HEK293 (cell line): Measurements from ENCODE around the gene ITGB6.

ENCODE experiments used
- CTCF ChIA-PET: fragments of 350-600 bp; formaldehyde crosslinking; extraction: SDS; loops from one replicate; lab custom pipeline; 2021; ENCODE audit warnings: antibody characterized with exemption; lab: Yijun Ruan, JAX
- POLR2A ChIA-PET: fragments of 300-600 bp; formaldehyde crosslinking; extraction: SDS; loops from one replicate; lab custom pipeline; 2020; ENCODE audit warnings: antibody characterized with exemption, inconsistent platforms; lab: Yijun Ruan, JAX
- H3K27ac ChIP-seq: fragments of 200-500 bp; sonication (Bioruptor generic); 2 replicates; pipeline ENCODE4 v1.5.1; 2014; ENCODE audit warnings: low read depth, low read length, control low read depth, inconsistent platforms; ENCODE audit errors: extremely low read depth
- H3K36me3 ChIP-seq, 2 experiments: fragments of 200-500 bp in 1 of 2; sonication (Bioruptor generic) in 1 of 2; 1 replicate in 1 of 2; 2 replicates in 1 of 2; pipeline ENCODE4 v1.5.1; 2014 to 2017; ENCODE audit warnings: inconsistent platforms in 2 of 2, low read length in 2 of 2; ENCODE audit not compliant: control insufficient read depth in 2 of 2, insufficient read depth in 1 of 2
- H3K4me1 ChIP-seq: fragments of 200-500 bp; sonication (Bioruptor generic); 2 replicates; pipeline ENCODE4 v1.5.1; 2014; ENCODE audit warnings: mild to moderate bottlenecking, low read length, inconsistent platforms; ENCODE audit not compliant: control insufficient read depth, insufficient read depth
- H3K4me3 ChIP-seq: 2 replicates; pipeline ENCODE4 v1.5.1; 2011; ENCODE audit warnings: low read depth, mild to moderate bottlenecking, control low read depth, low read length, moderate library complexity
- H3K9me3 ChIP-seq: fragments of 200-500 bp; sonication (Bioruptor generic); 2 replicates; pipeline ENCODE4 v1.5.1; 2014; ENCODE audit warnings: low read depth, low read length, inconsistent platforms; ENCODE audit not compliant: control insufficient read depth, insufficient read depth
- EGR2 ChIP-seq: fragments of 450-650 bp; formaldehyde crosslinking; IDR thresholded peaks from 2 replicates; pipeline ENCODE4 v1.5.1; 2016; ENCODE audit warnings: low read depth, missing biosample characterization, missing genetic modification characterization
- GLI2 ChIP-seq: fragments of 450-650 bp; formaldehyde crosslinking; IDR thresholded peaks from 2 replicates; pipeline ENCODE4; 2017; ENCODE audit warnings: missing biosample characterization, missing genetic modification characterization, low read depth, borderline replicate concordance
- GLI4 ChIP-seq: fragments of 450-650 bp; formaldehyde crosslinking; IDR thresholded peaks from 2 replicates; pipeline ENCODE4 v1.5.1; 2016; ENCODE audit warnings: missing biosample characterization, missing genetic modification characterization
- KLF17 ChIP-seq: fragments of 450-650 bp; formaldehyde crosslinking; IDR thresholded peaks from 2 replicates; pipeline ENCODE4 v1.5.1; 2016; ENCODE audit warnings: missing biosample characterization, missing genetic modification characterization
- OVOL3 ChIP-seq: fragments of 450-650 bp; formaldehyde crosslinking; IDR thresholded peaks from 2 replicates; pipeline ENCODE4 v1.5.1; 2016; ENCODE audit warnings: missing biosample characterization, missing genetic modification characterization
- SETDB1 ChIP-seq: IDR thresholded peaks from one replicate; pipeline ENCODE4 v1.6.1; 2017; ENCODE audit warnings: mild to moderate bottlenecking, low read length, moderate library complexity, mixed read lengths; ENCODE audit not compliant: insufficient read length
- TCF7L2 ChIP-seq: IDR thresholded peaks from 2 replicates; pipeline ENCODE4 v1.6.1; 2011; ENCODE audit warnings: low read depth, mild to moderate bottlenecking, inconsistent platforms, low read length, moderate library complexity, borderline replicate concordance
- TRIM28 ChIP-seq: IDR thresholded peaks from 2 replicates; pipeline ENCODE4 v1.6.1; 2011; ENCODE audit warnings: low read length, control low read depth, borderline replicate concordance
- ZBTB11 ChIP-seq: fragments of 450-650 bp; formaldehyde crosslinking; conservative IDR thresholded peaks from 2 replicates; pipeline ENCODE4 v1.5.1; 2016; ENCODE audit warnings: low read depth, missing biosample characterization, missing genetic modification characterization
- ZNF121 ChIP-seq: fragments of 450-650 bp; formaldehyde crosslinking; IDR thresholded peaks from 2 replicates; pipeline ENCODE4 v1.5.1; 2016; ENCODE audit warnings: missing biosample characterization, missing genetic modification characterization
- ZNF157 ChIP-seq: fragments of 450-650 bp; formaldehyde crosslinking; IDR thresholded peaks from 2 replicates; pipeline ENCODE4 v1.5.1; 2016; ENCODE audit warnings: missing biosample characterization, missing genetic modification characterization
- ZNF202 ChIP-seq: fragments of 450-650 bp; formaldehyde crosslinking; IDR thresholded peaks from 2 replicates; pipeline ENCODE4 v1.5.1; 2016; ENCODE audit warnings: missing biosample characterization, missing genetic modification characterization, borderline replicate concordance
- ZNF26 ChIP-seq: fragments of 450-650 bp; formaldehyde crosslinking; IDR thresholded peaks from 2 replicates; pipeline ENCODE4 v1.5.1; 2016; ENCODE audit warnings: missing biosample characterization, missing genetic modification characterization
- ZNF280D ChIP-seq: fragments of 450-650 bp; formaldehyde crosslinking; IDR thresholded peaks from 2 replicates; pipeline ENCODE4 v1.5.1; 2016; ENCODE audit warnings: missing biosample characterization, missing genetic modification characterization
- ZNF335 ChIP-seq: fragments of 450-650 bp; formaldehyde crosslinking; conservative IDR thresholded peaks from 2 replicates; pipeline ENCODE4 v1.5.1; 2016; ENCODE audit warnings: missing biosample characterization, missing genetic modification characterization
- ZNF48 ChIP-seq: fragments of 450-650 bp; formaldehyde crosslinking; IDR thresholded peaks from 2 replicates; pipeline ENCODE4 v1.5.1; 2016; ENCODE audit warnings: missing biosample characterization, missing genetic modification characterization
- ZNF510 ChIP-seq: fragments of 450-650 bp; formaldehyde crosslinking; IDR thresholded peaks from 2 replicates; pipeline ENCODE4 v1.5.1; 2018; ENCODE audit warnings: mild to moderate bottlenecking, missing genetic modification characterization, missing biosample characterization; ENCODE audit not compliant: insufficient replicate concordance
- ZNF544 ChIP-seq: fragments of 450-650 bp; formaldehyde crosslinking; IDR thresholded peaks from 2 replicates; pipeline ENCODE4 v1.5.0; 2017; ENCODE audit warnings: missing biosample characterization, missing genetic modification characterization
- ZNF549 ChIP-seq: fragments of 450-650 bp; IDR thresholded peaks from 2 replicates; pipeline ENCODE4 v1.5.1; 2018; ENCODE audit warnings: missing biosample characterization, missing genetic modification characterization, mild to moderate bottlenecking, inconsistent platforms, moderate library complexity
- ZNF561 ChIP-seq: fragments of 450-650 bp; IDR thresholded peaks from 2 replicates; pipeline ENCODE4 v1.5.1; 2018; ENCODE audit warnings: missing biosample characterization, missing genetic modification characterization, borderline replicate concordance
- ZNF600 ChIP-seq: fragments of 450-650 bp; formaldehyde crosslinking; IDR thresholded peaks from 2 replicates; pipeline ENCODE4 v1.5.1; 2016; ENCODE audit warnings: missing biosample characterization, missing genetic modification characterization
- ZNF792 ChIP-seq: fragments of 450-650 bp; formaldehyde crosslinking; IDR thresholded peaks from 2 replicates; pipeline ENCODE4 v1.5.1; 2016; ENCODE audit warnings: missing biosample characterization, missing genetic modification characterization

The ITGB6 gene

GRCh38 chr2:160091381-160091780 lies 108.7 kb downstream of the ITGB6 start:
- no peak for TF ChIP-seq ZNF600 (tag by site-specific recombination)
- TF ChIP-seq KLF17, result no peak
- TF ChIP-seq ZNF157 (tag by site-specific recombination), result no peak
- no peak for TF ChIP-seq ZNF561
- no peak for TF ChIP-seq GLI2
- TF ChIP-seq ZNF335 (tag by site-specific recombination), result no peak
- TF ChIP-seq ZBTB11 (tag by site-specific recombination), result no peak
- no peak for TF ChIP-seq ZNF202
- no peak for TF ChIP-seq GLI4 (tag by site-specific recombination)
- no peak for TF ChIP-seq OVOL3 (tag by site-specific recombination)
- TF ChIP-seq EGR2, result no peak
- TF ChIP-seq ZNF121 (tag by site-specific recombination), result no peak
- no peak for TF ChIP-seq TRIM28
- TF ChIP-seq TCF7L2, result no peak
- TF ChIP-seq ZNF48, result no peak
- H3K27ac ChIP-seq, result no peak overlapping the region
- no peaks in the 10 kb centered on the region for H3K36me3 ChIP-seq
- CTCF ChIA-PET, result interaction anchor here (1.1 to 3.3 kb wide), 3 partner anchors 14 to 223 kb away, joined by 3 to 15 read pairs (median 5); no protein-coding TSS in a partner anchor
- H3K4me3 ChIP-seq, result no peak overlapping the region
- POLR2A ChIA-PET, result no interaction called here
- no peaks in the 10 kb centered on the region for H3K9me3 ChIP-seq
- no peaks in the 10 kb centered on the region for H3K4me1 ChIP-seq

- no peak overlapping the region for H3K27ac ChIP-seq
- no peaks in the 10 kb centered on the region for H3K36me3 ChIP-seq
- POLR2A ChIA-PET, result no interaction called here
- H3K4me3 ChIP-seq, result no peak overlapping the region
- CTCF ChIA-PET, result interaction anchor here (0.5 to 3.3 kb wide), 12 partner anchors 9 to 975 kb away, joined by 3 to 15 read pairs (median 4); partner anchors contain the start of gene ITGB6
- H3K9me3 ChIP-seq, result no peaks in the 10 kb centered on the region
- no peaks in the 10 kb centered on the region for H3K4me1 ChIP-seq
- TF ChIP-seq ZNF280D (tag by site-specific recombination), result peak; percentile 97
- TF ChIP-seq ZNF510 (tag by site-specific recombination), result peak; percentile 10
- TF ChIP-seq ZNF544 (tag by site-specific recombination), result no peak
- TF ChIP-seq ZNF26, result 0 out of 2 replicates have a peak, but pooled peaks have one; percentile 17
- no peak for TF ChIP-seq ZNF792 (tag by site-specific recombination)
- peak; percentile 27; the same call in 1 of the 2 replicates for TF ChIP-seq ZNF549 (tag by site-specific recombination)
- TF ChIP-seq TRIM28, result peak; percentile 99; the same call in 1 of the 2 replicates
- TF ChIP-seq SETDB1, result peak; percentile 98
- no peak for TF ChIP-seq EGR2
Observed at GRCh38 chr2:160087854-160088745, 112.0 kb downstream of the ITGB6 start.
